ENCODE results near the gene MT1F. TPM values are rescaled to one million over a fixed set of nuclear protein-coding genes. Genes with fewer than 3 reads are reported as not detected.

Gene MT1F
- total and polyA plus RNA-seq, 2 of the 4 experiments (the other 2 are of a cell fraction) = 0.56 TPM; not detected in 1

DNA sequence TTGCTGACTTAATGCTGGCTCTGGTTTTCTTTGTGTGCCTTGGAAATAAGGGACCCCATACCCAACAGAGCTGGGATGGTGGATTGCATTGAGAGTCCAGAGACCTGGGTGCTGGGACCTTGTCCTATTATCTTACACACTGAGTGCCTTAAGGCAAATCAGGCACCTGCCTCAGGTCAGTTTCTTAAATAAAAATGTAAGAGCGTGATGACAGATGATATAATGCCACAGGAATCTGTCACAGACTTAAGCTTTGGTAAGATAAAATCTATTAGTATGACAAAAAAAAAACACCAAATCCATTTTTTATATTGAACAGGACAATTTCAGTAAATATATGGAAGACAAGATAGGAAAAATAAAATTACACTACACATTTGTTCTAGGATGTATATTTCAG, 17.7 kb upstream of the MT1F start:
- Histone ChIP-seq H3K9ac (ENCODE audit: low read depth, low read length) (no peak overlapping the region), H3K27me3 (ENCODE audit: control insufficient read depth, insufficient read depth, low read length) (peaks cover 89% of the 10 kb centered on the region), H3K4me2 (ENCODE audit: low read depth, low read length) (no peak overlapping the region), H3K56ac (ENCODE audit: extremely low read depth, insufficient read depth, low read length) (no peak overlapping the region), H3K18ac (ENCODE audit: low read depth, low read length) (no peak overlapping the region), H3K4me3 (ENCODE audit: insufficient read depth, low read depth, low read length) (no peak overlapping the region), H3K4ac (ENCODE audit: low read depth, low read length) (no peak overlapping the region), H2BK5ac (ENCODE audit: low read depth, low read length, poor library complexity, severe bottlenecking) (no peak overlapping the region), H3K9me1 (ENCODE audit: insufficient read depth, low read length) (no peaks in the 10 kb centered on the region), H3K14ac (replicated peaks; ENCODE audit: low read depth, low read length) (no peak overlapping the region), H3K36me3 (ENCODE audit: control insufficient read depth, insufficient read depth, low read length) (no peaks in the 10 kb centered on the region), H2BK120ac (ENCODE audit: low read depth, low read length) (no peak overlapping the region), H2AFZ (replicated peaks; ENCODE audit: low read length, poor library complexity) (no peak overlapping the region), H4K91ac (ENCODE audit: insufficient read depth, low read depth, low read length) (no peak overlapping the region), H3K4me1 (ENCODE audit: control insufficient read depth, insufficient read depth, low read length) (no peaks in the 10 kb centered on the region; the same call in 1 of the 2 replicates), H3K79me1 (ENCODE audit: low read depth in 1 of 2, low read length in 2 of 2) (no peaks in the 10 kb centered on the region), H4K5ac (ENCODE audit: low read depth, low read length) (no peak overlapping the region), H4K20me1 (ENCODE audit: insufficient read depth, low read length) (no peaks in the 10 kb centered on the region), H3K23ac (ENCODE audit: low read depth, low read length) (no peak overlapping the region), H2BK20ac (ENCODE audit: low read depth, low read length) (no peak overlapping the region), H2AK5ac (ENCODE audit: low read depth, low read length) (no peak overlapping the region), H4K8ac (ENCODE audit: low read depth in 2 of 2, low read length in 2 of 2) (no peak overlapping the region), H2BK15ac (ENCODE audit: low read depth, low read length) (no peak overlapping the region), H3K9me3 (ENCODE audit: control insufficient read depth, insufficient read depth, low read length) (peaks cover 2% of the 10 kb centered on the region; the same call in 1 of the 2 replicates), H3K27ac (ENCODE audit: insufficient read depth, low read length) (no peak overlapping the region), H2AK9ac (replicated peaks; ENCODE audit: low read depth, low read length, poor library complexity) (no peak overlapping the region)
- TF ChIP-seq SMC3 (IDR thresholded peaks at IDR 0.05; ENCODE audit: low read depth, low read length) = no peak
- no peak for TF ChIP-seq BHLHE40 (IDR thresholded peaks at IDR 0.05; ENCODE audit: low read depth, low read length)
- no peak for TF ChIP-seq MAFK (IDR thresholded peaks at IDR 0.05; ENCODE audit: low read depth, low read length)
- TF ChIP-seq POLR2A (IDR thresholded peaks at IDR 0.05; ENCODE audit: low read depth, low read length) = no peak
- no peak for TF ChIP-seq RAD21 (IDR thresholded peaks at IDR 0.05; ENCODE audit: low read length)
- no peak for TF ChIP-seq RFX5 (IDR thresholded peaks at IDR 0.05; ENCODE audit: low read depth, low read length)
- no peak for TF ChIP-seq USF2 (IDR thresholded peaks at IDR 0.05; ENCODE audit: low read depth, low read length)
- no peak for TF ChIP-seq RCOR1 (IDR thresholded peaks at IDR 0.05; ENCODE audit: insufficient replicate concordance, low read length)
- TF ChIP-seq ELK1 (IDR thresholded peaks at IDR 0.05; ENCODE audit: borderline replicate concordance, low read depth, low read length) = no peak
- whole genome bisulfite sequencing, 2 experiments (ENCODE audit: extremely low coverage in 2 of 2, insufficient read length in 1 of 2) = no CpG with 5 or more reads among the region's 1 CpG
- DNase-seq (no peak), ATAC-seq (ENCODE audit: low read depth) (no peak)
- ChIA-PET CTCF (no interaction called here), POLR2A (ENCODE audit: unreplicated experiment) (no interaction called here)
- dilution Hi-C loops (cut with HindIII; ENCODE audit: low sequenced_read_pairs, unreplicated experiment) = no loop called here
- intact Hi-C loops (cut with micrococcal nuclease) = no loop called here
- in situ Hi-C loops (cut with MboI; ENCODE audit: low sequenced_read_pairs) = no loop called here
- no TSS peak for BruUV-seq (replicated peaks)
